ENCODE data around the gene WDR74. TPM values are rescaled to one million over a fixed set of nuclear protein-coding genes. Genes with fewer than 3 reads are reported as not detected.

The WDR74 gene
- total RNA-seq, 1 donor from 2014 or later, result 53.5 TPM

DNA sequence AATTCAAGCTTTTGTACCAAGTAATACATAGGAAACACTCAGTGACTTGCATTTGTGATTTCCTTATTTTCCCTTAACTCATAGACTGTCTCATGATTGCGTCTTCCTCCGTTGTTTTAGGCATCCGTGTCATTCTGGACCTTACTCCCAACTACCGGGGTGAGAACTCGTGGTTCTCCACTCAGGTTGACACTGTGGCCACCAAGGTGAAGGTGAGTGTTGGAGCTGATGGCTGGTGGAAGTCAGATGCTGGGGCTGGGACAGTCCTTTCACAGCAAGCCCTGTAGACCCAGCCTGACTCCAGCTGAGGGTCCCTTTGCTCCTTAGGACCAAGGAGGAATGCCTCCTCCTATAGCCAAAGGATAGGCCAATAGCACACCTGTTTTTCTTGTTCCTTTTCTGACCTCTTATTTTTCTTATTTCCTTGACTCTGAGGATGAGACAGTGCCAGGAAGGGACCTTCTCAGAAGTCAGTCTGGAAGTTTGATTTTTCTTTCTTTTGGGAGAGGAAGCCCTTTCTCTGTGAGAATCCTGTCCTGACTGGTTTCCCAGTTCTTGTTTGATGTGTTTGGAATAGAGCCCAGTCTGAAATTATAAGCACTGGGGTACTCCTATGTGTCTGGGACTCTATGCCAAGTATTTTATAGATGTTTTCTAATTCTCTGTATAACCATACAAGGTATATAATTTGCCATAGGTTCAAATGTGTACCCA lies 43.6 kb upstream of the WDR74 start:
- Histone ChIP-seq H3K4me3 (ENCODE audit: insufficient read depth, low read depth, low read length) (peak overlapping the region; percentile 81), H3K27ac (ENCODE audit: low read depth, low read length) (peak overlapping the region; percentile 97), H3K36me3 (ENCODE audit: insufficient read depth, low read length) (peaks cover 47% of the 10 kb centered on the region), H3K27me3 (ENCODE audit: insufficient read depth, low read length) (no peaks in the 10 kb centered on the region), H3K4me2 (ENCODE audit: low read length) (peak overlapping the region; percentile 87), H3K79me2 (ENCODE audit: insufficient read depth, low read length) (peaks cover 64% of the 10 kb centered on the region), H4K20me1 (ENCODE audit: insufficient read depth, low read length) (peaks cover 55% of the 10 kb centered on the region), H3K9me3 (ENCODE audit: insufficient read depth, low read depth, low read length) (no peaks in the 10 kb centered on the region), H3K9ac (ENCODE audit: low read length) (peak overlapping the region; percentile 100), H2AFZ (ENCODE audit: low read depth, low read length) (no peak overlapping the region), H3K4me1 (ENCODE audit: insufficient read depth, low read length) (peaks cover 32% of the 10 kb centered on the region)
- Mint-ChIP-seq H3K4me3 (ENCODE audit: unreplicated experiment) (peak overlapping the region; percentile 99), H3K9me3 (ENCODE audit: unreplicated experiment) (no peaks in the 10 kb centered on the region), H3K4me1 (ENCODE audit: low read depth, unreplicated experiment) (peaks cover 29% of the 10 kb centered on the region), H3K27me3 (ENCODE audit: low read depth, unreplicated experiment) (no peaks in the 10 kb centered on the region), H3K27ac (ENCODE audit: unreplicated experiment) (peak overlapping the region; percentile 99), H3K36me3 (ENCODE audit: low read depth, unreplicated experiment) (peaks cover 32% of the 10 kb centered on the region)
- no peak for TF ChIP-seq EZH2 (IDR thresholded peaks at IDR 0.05; ENCODE audit: insufficient read depth, low read length)
- TF ChIP-seq, protein P1, sequence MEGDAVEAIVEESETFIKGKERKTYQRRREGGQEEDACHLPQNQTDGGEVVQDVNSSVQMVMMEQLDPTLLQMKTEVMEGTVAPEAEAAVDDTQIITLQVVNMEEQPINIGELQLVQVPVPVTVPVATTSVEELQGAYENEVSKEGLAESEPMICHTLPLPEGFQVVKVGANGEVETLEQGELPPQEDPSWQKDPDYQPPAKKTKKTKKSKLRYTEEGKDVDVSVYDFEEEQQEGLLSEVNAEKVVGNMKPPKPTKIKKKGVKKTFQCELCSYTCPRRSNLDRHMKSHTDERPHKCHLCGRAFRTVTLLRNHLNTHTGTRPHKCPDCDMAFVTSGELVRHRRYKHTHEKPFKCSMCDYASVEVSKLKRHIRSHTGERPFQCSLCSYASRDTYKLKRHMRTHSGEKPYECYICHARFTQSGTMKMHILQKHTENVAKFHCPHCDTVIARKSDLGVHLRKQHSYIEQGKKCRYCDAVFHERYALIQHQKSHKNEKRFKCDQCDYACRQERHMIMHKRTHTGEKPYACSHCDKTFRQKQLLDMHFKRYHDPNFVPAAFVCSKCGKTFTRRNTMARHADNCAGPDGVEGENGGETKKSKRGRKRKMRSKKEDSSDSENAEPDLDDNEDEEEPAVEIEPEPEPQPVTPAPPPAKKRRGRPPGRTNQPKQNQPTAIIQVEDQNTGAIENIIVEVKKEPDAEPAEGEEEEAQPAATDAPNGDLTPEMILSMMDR (IDR thresholded peaks at IDR 0.05; ENCODE audit: insufficient read depth, low read depth, low read length), result no peak
- FAIRE-seq (no peak), DNase-seq (ENCODE audit: low read depth) (no peak)

DNA sequence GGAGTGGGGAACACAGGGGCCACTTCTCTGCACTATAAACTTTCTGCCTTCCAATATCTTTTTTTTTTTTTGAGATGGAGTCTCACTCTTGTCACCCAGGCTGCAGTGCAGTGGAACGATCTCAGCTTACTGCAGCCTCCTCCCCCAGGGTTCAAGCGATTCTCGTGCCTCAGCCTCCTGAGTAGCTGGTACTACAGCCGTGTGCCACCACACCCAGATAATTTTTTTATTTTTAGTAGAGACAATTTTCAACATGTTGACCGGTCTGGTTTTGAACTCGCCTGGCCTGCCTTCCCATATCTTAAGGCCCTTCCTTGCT lies 43.0 kb upstream of the WDR74 start:
- Histone ChIP-seq H3K4me1 (ENCODE audit: insufficient read depth, low read length) (peaks cover 32% of the 10 kb centered on the region), H3K9me3 (ENCODE audit: insufficient read depth, low read depth, low read length) (no peaks in the 10 kb centered on the region), H3K27me3 (ENCODE audit: insufficient read depth, low read length) (no peaks in the 10 kb centered on the region), H4K20me1 (ENCODE audit: insufficient read depth, low read length) (peaks cover 49% of the 10 kb centered on the region), H3K4me3 (ENCODE audit: insufficient read depth, low read depth, low read length) (peak overlapping the region; percentile 81), H2AFZ (ENCODE audit: low read depth, low read length) (no peak overlapping the region), H3K9ac (ENCODE audit: low read length) (peak overlapping the region; percentile 100), H3K79me2 (ENCODE audit: insufficient read depth, low read length) (peaks cover 68% of the 10 kb centered on the region), H3K4me2 (ENCODE audit: low read length) (peak overlapping the region; percentile 87), H3K27ac (ENCODE audit: low read depth, low read length) (peak overlapping the region; percentile 97), H3K36me3 (ENCODE audit: insufficient read depth, low read length) (peaks cover 43% of the 10 kb centered on the region)
- no peak for TF ChIP-seq EZH2 (IDR thresholded peaks at IDR 0.05; ENCODE audit: insufficient read depth, low read length)
- TF ChIP-seq, protein P1 (IDR thresholded peaks at IDR 0.05; ENCODE audit: insufficient read depth, low read depth, low read length), result no peak
- H3K9me3 Mint-ChIP-seq (ENCODE audit: unreplicated experiment), result no peaks in the 10 kb centered on the region
- H3K4me3 Mint-ChIP-seq (ENCODE audit: unreplicated experiment), result peak overlapping the region; percentile 99
- H3K4me1 Mint-ChIP-seq (ENCODE audit: low read depth, unreplicated experiment), result peaks cover 29% of the 10 kb centered on the region
- FAIRE-seq, result no peak
- no peak for DNase-seq (ENCODE audit: low read depth)
- H3K27me3 Mint-ChIP-seq (ENCODE audit: low read depth, unreplicated experiment), result no peaks in the 10 kb centered on the region
- peak overlapping the region; percentile 99 for H3K27ac Mint-ChIP-seq (ENCODE audit: unreplicated experiment)
- H3K36me3 Mint-ChIP-seq (ENCODE audit: low read depth, unreplicated experiment), result peaks cover 33% of the 10 kb centered on the region

Measured in astrocyte (in vitro differentiated cells and primary cell).